SK-N-SH treated with all-trans-retinoic acid at 6 μM for 48 hours (cell line): ENCODE results near the gene KSR2.

Source experiments
- ATAC-seq: fragments of 200-7000 bp; cut with Tn5 transposase; 3 replicates; pipeline ENCODE4 v1.9.1; 2020; ENCODE audit warnings: mild to moderate bottlenecking, moderate library complexity
- ARNTL ChIP-seq: fragments of 450-650 bp; formaldehyde crosslinking; IDR thresholded peaks from 2 replicates; pipeline ENCODE4 v1.5.0; 2020; ENCODE audit warnings: low read depth, mild to moderate bottlenecking, moderate library complexity, borderline replicate concordance
- BACH2 ChIP-seq: fragments of 250-450 bp; sonication (Bioruptor Pico); IDR thresholded peaks from 2 replicates; pipeline ENCODE4 v1.9.0; 2021; ENCODE audit warnings: mild to moderate bottlenecking, borderline replicate concordance
- CSDC2 ChIP-seq: fragments of 250-450 bp; sonication (Bioruptor Pico); IDR thresholded peaks from 2 replicates; pipeline ENCODE4 v1.5.0; 2020; ENCODE audit warnings: mild to moderate bottlenecking, moderate library complexity
- ESRRG ChIP-seq: fragments of 250-450 bp; sonication (Bioruptor Pico); IDR thresholded peaks from 2 replicates; pipeline ENCODE4 v1.6.1; 2021; ENCODE audit warnings: mild to moderate bottlenecking
- GLIS3 ChIP-seq: fragments of 250-450 bp; sonication (Bioruptor Pico); IDR thresholded peaks from 2 replicates; pipeline ENCODE4 v1.5.0; 2020; ENCODE audit warnings: mild to moderate bottlenecking, moderate library complexity
- ISL1 ChIP-seq: fragments of 250-450 bp; sonication (Bioruptor Pico); IDR thresholded peaks from 2 replicates; pipeline ENCODE4 v2.1.2; 2022; ENCODE audit warnings: mild to moderate bottlenecking, moderate library complexity
- OSR1 ChIP-seq: fragments of 250-450 bp; sonication (Bioruptor Pico); IDR thresholded peaks from 2 replicates; pipeline ENCODE4 v1.8.0; 2022; ENCODE audit warnings: moderate library complexity, mild to moderate bottlenecking, inconsistent platforms
- PATZ1 ChIP-seq: fragments of 250-450 bp; sonication (Bioruptor Pico); IDR thresholded peaks from 2 replicates; pipeline ENCODE4 v1.8.0; 2020; ENCODE audit warnings: mild to moderate bottlenecking, moderate library complexity, borderline replicate concordance
- PPARA ChIP-seq: fragments of 250-450 bp; sonication (Bioruptor Pico); IDR thresholded peaks from 2 replicates; pipeline ENCODE4 v1.5.0; 2020; ENCODE audit warnings: mild to moderate bottlenecking, borderline replicate concordance
- RARB ChIP-seq: fragments of 250-450 bp; sonication (Bioruptor Pico); IDR thresholded peaks from 2 replicates; pipeline ENCODE4 v1.8.0; 2021; ENCODE audit warnings: mild to moderate bottlenecking, moderate library complexity
- SNAI2 ChIP-seq: fragments of 250-450 bp; sonication (Bioruptor Pico); IDR thresholded peaks from 2 replicates; pipeline ENCODE4 v1.5.0; 2020; ENCODE audit warnings: mild to moderate bottlenecking, moderate library complexity
- TCF4 ChIP-seq: fragments of 250-450 bp; sonication (Bioruptor Pico); IDR thresholded peaks from 2 replicates; pipeline ENCODE4 v1.8.0; 2021; ENCODE audit warnings: mild to moderate bottlenecking, moderate library complexity, borderline replicate concordance
- TOX ChIP-seq: fragments of 250-450 bp; sonication (Bioruptor Pico); IDR thresholded peaks from 2 replicates; pipeline ENCODE4 v1.8.0; 2021; ENCODE audit warnings: mild to moderate bottlenecking, moderate library complexity, borderline replicate concordance
- ZC3H10 ChIP-seq: fragments of 250-450 bp; sonication (Bioruptor Pico); IDR thresholded peaks from 2 replicates; pipeline ENCODE4 v1.5.1; 2021; ENCODE audit warnings: mild to moderate bottlenecking, moderate library complexity
- ZFP3 ChIP-seq: fragments of 250-450 bp; sonication (Bioruptor Pico); IDR thresholded peaks from 2 replicates; pipeline ENCODE4 v1.5.0; 2020; ENCODE audit warnings: mild to moderate bottlenecking, moderate library complexity
- ZFP30 ChIP-seq: fragments of 450-650 bp; formaldehyde crosslinking; IDR thresholded peaks from 2 replicates; pipeline ENCODE4 v1.5.0; 2022; ENCODE audit warnings: mild to moderate bottlenecking, moderate library complexity
- ZNF565 ChIP-seq: fragments of 450-650 bp; formaldehyde crosslinking; conservative IDR thresholded peaks from 2 replicates; pipeline ENCODE4 v1.5.0; 2020; ENCODE audit warnings: low read depth, mild to moderate bottlenecking, moderate library complexity
- ZNF70 ChIP-seq: fragments of 450-650 bp; formaldehyde crosslinking; IDR thresholded peaks from 2 replicates; pipeline ENCODE4 v1.5.0; 2020; ENCODE audit warnings: mild to moderate bottlenecking, moderate library complexity
- ZNF8 ChIP-seq: fragments of 450-650 bp; formaldehyde crosslinking; IDR thresholded peaks from 2 replicates; pipeline ENCODE4 v1.5.0; 2020; ENCODE audit warnings: mild to moderate bottlenecking, moderate library complexity
- TF ChIP-seq, protein P1 (sequence below): fragments of 250-450 bp; sonication (Bioruptor Pico); IDR thresholded peaks from 2 replicates; pipeline ENCODE4 v1.8.0; 2021; ENCODE audit warnings: low read depth, mild to moderate bottlenecking, moderate library complexity, borderline replicate concordance
- TF ChIP-seq, protein P2 (sequence below): fragments of 250-450 bp; sonication (Bioruptor Pico); IDR thresholded peaks from 2 replicates; pipeline ENCODE4 v1.5.0; 2020; ENCODE audit warnings: mild to moderate bottlenecking, moderate library complexity
- TF ChIP-seq, protein P3 (sequence below): fragments of 250-450 bp; sonication (Bioruptor Pico); IDR thresholded peaks from 2 replicates; pipeline ENCODE4 v1.5.1; 2020; ENCODE audit warnings: low read depth, mild to moderate bottlenecking, moderate library complexity

KSR2 gene

GRCh38 chr12:117829108-117829507 is 139.7 kb downstream of the KSR2 start:
- ATAC-seq: no peak
- TF ChIP-seq, protein P1, sequence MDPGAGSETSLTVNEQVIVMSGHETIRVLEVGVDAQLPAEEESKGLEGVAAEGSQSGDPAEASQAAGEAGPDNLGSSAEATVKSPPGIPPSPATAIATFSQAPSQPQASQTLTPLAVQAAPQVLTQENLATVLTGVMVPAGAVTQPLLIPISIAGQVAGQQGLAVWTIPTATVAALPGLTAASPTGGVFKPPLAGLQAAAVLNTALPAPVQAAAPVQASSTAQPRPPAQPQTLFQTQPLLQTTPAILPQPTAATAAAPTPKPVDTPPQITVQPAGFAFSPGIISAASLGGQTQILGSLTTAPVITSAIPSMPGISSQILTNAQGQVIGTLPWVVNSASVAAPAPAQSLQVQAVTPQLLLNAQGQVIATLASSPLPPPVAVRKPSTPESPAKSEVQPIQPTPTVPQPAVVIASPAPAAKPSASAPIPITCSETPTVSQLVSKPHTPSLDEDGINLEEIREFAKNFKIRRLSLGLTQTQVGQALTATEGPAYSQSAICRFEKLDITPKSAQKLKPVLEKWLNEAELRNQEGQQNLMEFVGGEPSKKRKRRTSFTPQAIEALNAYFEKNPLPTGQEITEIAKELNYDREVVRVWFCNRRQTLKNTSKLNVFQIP: no peak
- no peak for TF ChIP-seq PPARA (CRISPR knock-in tag)
- no peak for TF ChIP-seq OSR1 (CRISPR knock-in tag)
- TF ChIP-seq, protein P2, sequence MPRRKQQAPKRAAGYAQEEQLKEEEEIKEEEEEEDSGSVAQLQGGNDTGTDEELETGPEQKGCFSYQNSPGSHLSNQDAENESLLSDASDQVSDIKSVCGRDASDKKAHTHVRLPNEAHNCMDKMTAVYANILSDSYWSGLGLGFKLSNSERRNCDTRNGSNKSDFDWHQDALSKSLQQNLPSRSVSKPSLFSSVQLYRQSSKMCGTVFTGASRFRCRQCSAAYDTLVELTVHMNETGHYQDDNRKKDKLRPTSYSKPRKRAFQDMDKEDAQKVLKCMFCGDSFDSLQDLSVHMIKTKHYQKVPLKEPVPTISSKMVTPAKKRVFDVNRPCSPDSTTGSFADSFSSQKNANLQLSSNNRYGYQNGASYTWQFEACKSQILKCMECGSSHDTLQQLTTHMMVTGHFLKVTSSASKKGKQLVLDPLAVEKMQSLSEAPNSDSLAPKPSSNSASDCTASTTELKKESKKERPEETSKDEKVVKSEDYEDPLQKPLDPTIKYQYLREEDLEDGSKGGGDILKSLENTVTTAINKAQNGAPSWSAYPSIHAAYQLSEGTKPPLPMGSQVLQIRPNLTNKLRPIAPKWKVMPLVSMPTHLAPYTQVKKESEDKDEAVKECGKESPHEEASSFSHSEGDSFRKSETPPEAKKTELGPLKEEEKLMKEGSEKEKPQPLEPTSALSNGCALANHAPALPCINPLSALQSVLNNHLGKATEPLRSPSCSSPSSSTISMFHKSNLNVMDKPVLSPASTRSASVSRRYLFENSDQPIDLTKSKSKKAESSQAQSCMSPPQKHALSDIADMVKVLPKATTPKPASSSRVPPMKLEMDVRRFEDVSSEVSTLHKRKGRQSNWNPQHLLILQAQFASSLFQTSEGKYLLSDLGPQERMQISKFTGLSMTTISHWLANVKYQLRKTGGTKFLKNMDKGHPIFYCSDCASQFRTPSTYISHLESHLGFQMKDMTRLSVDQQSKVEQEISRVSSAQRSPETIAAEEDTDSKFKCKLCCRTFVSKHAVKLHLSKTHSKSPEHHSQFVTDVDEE (CRISPR knock-in tag): no peak
- no peak for TF ChIP-seq ZFP3 (CRISPR knock-in tag)
- no peak for TF ChIP-seq BACH2 (CRISPR knock-in tag)
- TF ChIP-seq PATZ1 (CRISPR knock-in tag): no peak
- no peak for TF ChIP-seq ARNTL (CRISPR knock-in tag)
- TF ChIP-seq SNAI2 (CRISPR knock-in tag): no peak
- no peak for TF ChIP-seq ZC3H10 (CRISPR knock-in tag)
- TF ChIP-seq TOX (CRISPR knock-in tag): no peak
- no peak for TF ChIP-seq ZNF565 (CRISPR knock-in tag)
- TF ChIP-seq ZNF70 (CRISPR knock-in tag): no peak
- no peak for TF ChIP-seq CSDC2 (CRISPR knock-in tag)
- no peak for TF ChIP-seq RARB (CRISPR knock-in tag)
- TF ChIP-seq TCF4: no peak
- no peak for TF ChIP-seq ZNF8 (CRISPR knock-in tag)
- TF ChIP-seq ISL1 (CRISPR knock-in tag): no peak
- TF ChIP-seq, protein P3, sequence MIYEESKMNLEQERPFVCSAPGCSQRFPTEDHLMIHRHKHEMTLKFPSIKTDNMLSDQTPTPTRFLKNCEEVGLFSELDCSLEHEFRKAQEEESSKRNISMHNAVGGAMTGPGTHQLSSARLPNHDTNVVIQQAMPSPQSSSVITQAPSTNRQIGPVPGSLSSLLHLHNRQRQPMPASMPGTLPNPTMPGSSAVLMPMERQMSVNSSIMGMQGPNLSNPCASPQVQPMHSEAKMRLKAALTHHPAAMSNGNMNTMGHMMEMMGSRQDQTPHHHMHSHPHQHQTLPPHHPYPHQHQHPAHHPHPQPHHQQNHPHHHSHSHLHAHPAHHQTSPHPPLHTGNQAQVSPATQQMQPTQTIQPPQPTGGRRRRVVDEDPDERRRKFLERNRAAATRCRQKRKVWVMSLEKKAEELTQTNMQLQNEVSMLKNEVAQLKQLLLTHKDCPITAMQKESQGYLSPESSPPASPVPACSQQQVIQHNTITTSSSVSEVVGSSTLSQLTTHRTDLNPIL (CRISPR knock-in tag): no peak
- no peak for TF ChIP-seq GLIS3 (CRISPR knock-in tag)

DNA sequence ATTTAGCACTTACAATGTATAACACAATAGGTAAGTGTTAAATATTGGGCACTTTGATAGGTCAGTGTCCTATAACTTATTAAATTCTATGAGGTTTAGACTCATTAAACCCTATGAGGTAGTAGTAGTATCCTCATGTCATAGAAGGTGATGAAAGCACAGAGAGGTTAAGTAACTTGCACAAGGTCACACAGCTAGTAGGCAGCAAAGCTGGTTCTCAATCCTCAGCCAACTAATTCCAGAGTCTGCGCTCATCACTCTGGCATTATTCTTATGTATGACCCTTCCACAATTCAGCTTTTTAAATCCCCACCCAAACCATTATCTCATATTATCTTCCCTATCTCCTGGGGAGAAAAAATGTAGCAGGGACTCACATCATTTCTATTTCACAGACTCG is 141.1 kb downstream of the KSR2 start:
- ATAC-seq: no peak
- TF ChIP-seq ZNF70 (CRISPR knock-in tag): no peak
- no peak for TF ChIP-seq ESRRG (CRISPR knock-in tag)
- no peak for TF ChIP-seq GLIS3 (CRISPR knock-in tag)
- no peak for TF ChIP-seq PATZ1 (CRISPR knock-in tag)
- no peak for TF ChIP-seq RARB (CRISPR knock-in tag)
- no peak for TF ChIP-seq PPARA (CRISPR knock-in tag)
- TF ChIP-seq ZNF565 (CRISPR knock-in tag): no peak
- TF ChIP-seq TCF4: no peak
- TF ChIP-seq ARNTL (CRISPR knock-in tag): no peak
- no peak for TF ChIP-seq ZFP30 (CRISPR knock-in tag)
- TF ChIP-seq SNAI2 (CRISPR knock-in tag): no peak
- TF ChIP-seq OSR1 (CRISPR knock-in tag): no peak
- no peak for TF ChIP-seq ZFP3 (CRISPR knock-in tag)
- TF ChIP-seq, protein P1: no peak
- TF ChIP-seq, protein P2 (CRISPR knock-in tag): no peak
